Endothelial cell of umbilical vein (primary cell): Measurements from ENCODE around the gene GOLGA1. TPM values are rescaled to one million over a fixed set of nuclear protein-coding genes. Genes with fewer than 3 reads are reported as not detected.

Source experiments
- BruUV-seq: library from RNA; stranded (reverse); fragments of 400-500 nt; replicated peaks from 2 replicates; lab custom pipeline; 2021; lab: Mats Ljungman, UMichigan
- CTCF ChIA-PET: fragments of 300-600, 350-600 bp; sonication (Branson Sonifier 250); formaldehyde crosslinking; loops from one replicate; lab custom pipeline; 2021; ENCODE audit warnings: antibody characterized with exemption, inconsistent platforms; lab: Charles Lee
- POLR2A ChIA-PET: fragments of 300-600, 350-600 bp; sonication (Branson Sonifier 250); formaldehyde crosslinking; loops from one replicate; lab custom pipeline; 2021; ENCODE audit warnings: antibody characterized with exemption, inconsistent platforms; lab: Charles Lee
- DNase-seq: peaks from one replicate; pipeline ENCODE4 v3.0.0-alpha.2; 2011; ENCODE audit warnings: low read depth, low spot score
- FAIRE-seq: peaks from 2 replicates; lab custom pipeline; 2011; peaks lifted over from hg19 to GRCh38; lab: Jason Lieb, UNC
- H2AFZ ChIP-seq: 2 replicates; pipeline ENCODE4 v1.6.0; 2012; ENCODE audit warnings: low read depth, low read length, control low read depth, inconsistent platforms
- H3K27ac ChIP-seq: 2 replicates; pipeline ENCODE4 v1.5.1; 2011; ENCODE audit warnings: low read depth, mild to moderate bottlenecking, control low read depth, low read length, moderate library complexity; ENCODE audit not compliant: insufficient read depth
- H3K27me3 ChIP-seq, 2 experiments: 2 replicates each; pipeline versions ENCODE4 v1.6.0 to v1.6.1; 2011; ENCODE audit warnings: low read length in 2 of 2, mixed read lengths in 1 of 2; ENCODE audit not compliant: control insufficient read depth in 2 of 2, insufficient read depth in 2 of 2
- H3K36me3 ChIP-seq, 2 experiments: 2 replicates in 1 of 2; 3 replicates in 1 of 2; pipeline ENCODE4 v1.5.1; 2011; ENCODE audit warnings: low read length in 2 of 2, mild to moderate bottlenecking in 1 of 2, moderate library complexity in 1 of 2; ENCODE audit not compliant: control insufficient read depth in 2 of 2, insufficient read depth in 2 of 2; ENCODE audit errors: extremely low read depth in 1 of 2
- H3K4me1 ChIP-seq: 3 replicates; pipeline ENCODE4 v1.5.1; 2011; ENCODE audit warnings: mild to moderate bottlenecking, low read length; ENCODE audit not compliant: control insufficient read depth, insufficient read depth; ENCODE audit errors: extremely low read depth
- H3K4me2 ChIP-seq: 2 replicates; pipeline ENCODE4 v1.6.1; 2011; ENCODE audit warnings: low read length, control low read depth, mixed read lengths; ENCODE audit not compliant: insufficient read depth
- H3K4me3 ChIP-seq, 3 experiments: fragments of 200-600 bp in 1 of 3; sonication (generic), shearing (Covaris generic) in 1 of 3; replicated peaks in 1 of 3; 2 replicates each; pipeline ENCODE4 v1.5.1; 2011 to 2016; ENCODE audit warnings: control low read depth in 3 of 3, low read length in 3 of 3, mild to moderate bottlenecking in 2 of 3, inconsistent platforms in 1 of 3, low read depth in 1 of 3, moderate library complexity in 1 of 3; ENCODE audit not compliant: insufficient read depth in 1 of 3
- H3K79me2 ChIP-seq: 2 replicates; pipeline ENCODE4 v1.6.0; 2012; ENCODE audit warnings: low read length, inconsistent platforms; ENCODE audit not compliant: control insufficient read depth, insufficient read depth
- H3K9ac ChIP-seq: replicated peaks from 2 replicates; pipeline ENCODE3; 2011; ENCODE audit warnings: low read length, control low read depth; ENCODE audit not compliant: insufficient read depth; ENCODE audit errors: extremely low read depth
- H3K9me1 ChIP-seq: replicated peaks from 3 replicates; pipeline ENCODE4 v1.6.0; 2011; ENCODE audit warnings: mild to moderate bottlenecking, low read length; ENCODE audit not compliant: control insufficient read depth, insufficient read depth; ENCODE audit errors: extremely low read depth
- H3K9me3 ChIP-seq: replicated peaks from 2 replicates; pipeline ENCODE4 v1.5.1; 2012; ENCODE audit warnings: low read length, inconsistent platforms; ENCODE audit not compliant: control insufficient read depth, insufficient read depth
- H4K20me1 ChIP-seq: replicated peaks from 2 replicates; pipeline ENCODE3; 2011; ENCODE audit warnings: mild to moderate bottlenecking, low read length; ENCODE audit not compliant: control insufficient read depth, insufficient read depth; ENCODE audit errors: extremely low read depth
- EZH2 ChIP-seq: IDR thresholded peaks from 2 replicates; pipeline ENCODE4 v1.6.1; 2012; ENCODE audit warnings: borderline replicate concordance, low read depth, mild to moderate bottlenecking, moderate library complexity, low read length, inconsistent platforms; ENCODE audit not compliant: severe bottlenecking
- FOS ChIP-seq: IDR thresholded peaks from 2 replicates; pipeline ENCODE4 v1.6.1; 2011; ENCODE audit warnings: mild to moderate bottlenecking, low read length, moderate library complexity, borderline replicate concordance; ENCODE audit not compliant: insufficient read depth
- GATA2 ChIP-seq: IDR thresholded peaks from 2 replicates; pipeline ENCODE4 v1.7.0; 2011; ENCODE audit warnings: low read depth, mild to moderate bottlenecking, moderate library complexity, mixed read lengths, low read length; ENCODE audit not compliant: insufficient read length, insufficient read depth
- JUN ChIP-seq: IDR thresholded peaks from 2 replicates; pipeline ENCODE4 v1.6.1; 2011; ENCODE audit warnings: borderline replicate concordance, low read depth; ENCODE audit not compliant: insufficient read length, insufficient read depth
- MYC ChIP-seq: IDR thresholded peaks from one replicate; pipeline ENCODE4 v1.6.1; 2011; ENCODE audit warnings: mild to moderate bottlenecking, low read depth, low read length
- POLR2A ChIP-seq: IDR thresholded peaks from 2 replicates; pipeline ENCODE4 v1.6.1; 2012; ENCODE audit warnings: low read depth, mild to moderate bottlenecking, control low read depth, low read length
- POLR2AphosphoS5 ChIP-seq: IDR thresholded peaks from 2 replicates; pipeline ENCODE4 v1.6.1; 2012; ENCODE audit warnings: low read depth, mild to moderate bottlenecking, control low read depth, low read length, moderate library complexity; ENCODE audit not compliant: insufficient read depth
- dilution Hi-C: fragments of 300-500 bp; cut with MboI; formaldehyde crosslinking; loops from one replicate; pipeline ENCODE4 v1.15.0; 2019; ENCODE audit warnings: low sequenced_read_pairs; ENCODE audit not compliant: extremely low pct_ligation_motif_present
- intact Hi-C: fragments of 100-400 bp; cut with micrococcal nuclease; formaldehyde crosslinking; loops from one replicate; pipeline ENCODE4 v1.10.0; 2022
- polyA plus RNA-seq, 4 experiments: library from polyadenylated mRNA; depleted of rRNA in 3 of 4; stranded (reverse) in 3 of 4; unstranded in 1 of 4; fragments of >200 nt; gene quantifications; 2 replicates each; pipeline versions ENCODE4 v1.2.1 to v1.2.3, GENCODE V29; 2011 to 2012; ENCODE audit warnings: missing spikeins in 1 of 4
- total RNA-seq: library from RNA; stranded (reverse); gene quantifications from 2 replicates; pipeline ENCODE4 v1.2.3, GENCODE V29; 2021
- TF ChIP-seq, protein P1 (sequence below), 2 donors: IDR thresholded peaks; 1 replicate in 1 of 2; 2 replicates in 1 of 2; pipeline ENCODE4 v1.5.1; 2011; ENCODE audit warnings: low read length in 2 of 2, mild to moderate bottlenecking in 2 of 2, moderate library complexity in 2 of 2, control low read depth in 1 of 2, inconsistent platforms in 1 of 2, low read depth in 1 of 2; ENCODE audit not compliant: insufficient read depth in 1 of 2; ENCODE audit errors: extremely low read depth in 1 of 2

GOLGA1 gene
- total and polyA plus RNA-seq, 2 donors (not counting 3 experiments of a cell fraction or from before 2014, with no cell fraction given) = 13.1 to 19.9 TPM

DNA sequence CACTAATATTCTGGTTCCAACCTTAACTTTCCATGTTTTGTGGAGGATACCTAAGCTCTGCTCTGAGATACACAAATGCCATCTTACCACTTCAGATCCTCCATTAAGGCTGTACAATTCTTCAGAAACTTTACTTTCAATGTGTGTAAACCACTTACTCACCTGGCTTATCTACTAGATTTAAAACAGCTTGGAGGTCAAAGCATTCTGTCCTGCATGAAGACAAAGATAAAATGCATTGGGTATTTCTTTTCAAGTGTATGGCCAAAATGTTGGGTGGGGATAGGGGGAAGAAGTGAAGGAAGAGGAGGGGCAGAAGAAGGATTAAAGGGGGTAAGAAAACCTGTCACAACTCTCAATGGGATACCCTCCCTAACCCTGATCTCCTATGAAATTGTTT is 939 bp downstream of the GOLGA1 start:
- POLR2A ChIA-PET = interaction anchor here (0.7 kb wide), 1 partner anchor 10 kb away, joined by 3 read pairs; no protein-coding TSS in a partner anchor
- peaks cover 14% of the 10 kb centered on the region for H3K4me1 ChIP-seq
- BruUV-seq = no TSS peak
- no peaks in the 10 kb centered on the region for H3K9me3 ChIP-seq
- H4K20me1 ChIP-seq = no peaks in the 10 kb centered on the region
- peaks cover 5% of the 10 kb centered on the region for H3K79me2 ChIP-seq
- peak overlapping the region; percentile 98 for H3K9ac ChIP-seq
- TF ChIP-seq FOS = no peak
- TF ChIP-seq GATA2 = no peak
- TF ChIP-seq, protein P1, sequence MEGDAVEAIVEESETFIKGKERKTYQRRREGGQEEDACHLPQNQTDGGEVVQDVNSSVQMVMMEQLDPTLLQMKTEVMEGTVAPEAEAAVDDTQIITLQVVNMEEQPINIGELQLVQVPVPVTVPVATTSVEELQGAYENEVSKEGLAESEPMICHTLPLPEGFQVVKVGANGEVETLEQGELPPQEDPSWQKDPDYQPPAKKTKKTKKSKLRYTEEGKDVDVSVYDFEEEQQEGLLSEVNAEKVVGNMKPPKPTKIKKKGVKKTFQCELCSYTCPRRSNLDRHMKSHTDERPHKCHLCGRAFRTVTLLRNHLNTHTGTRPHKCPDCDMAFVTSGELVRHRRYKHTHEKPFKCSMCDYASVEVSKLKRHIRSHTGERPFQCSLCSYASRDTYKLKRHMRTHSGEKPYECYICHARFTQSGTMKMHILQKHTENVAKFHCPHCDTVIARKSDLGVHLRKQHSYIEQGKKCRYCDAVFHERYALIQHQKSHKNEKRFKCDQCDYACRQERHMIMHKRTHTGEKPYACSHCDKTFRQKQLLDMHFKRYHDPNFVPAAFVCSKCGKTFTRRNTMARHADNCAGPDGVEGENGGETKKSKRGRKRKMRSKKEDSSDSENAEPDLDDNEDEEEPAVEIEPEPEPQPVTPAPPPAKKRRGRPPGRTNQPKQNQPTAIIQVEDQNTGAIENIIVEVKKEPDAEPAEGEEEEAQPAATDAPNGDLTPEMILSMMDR (IDR thresholded peaks at IDR 0.05; ENCODE audit: extremely low read depth in 1 of 2, insufficient read depth in 1 of 2, low read depth in 1 of 2, low read length in 2 of 2) = no peak
- TF ChIP-seq MYC = no peak
- H3K4me2 ChIP-seq = peak overlapping the region; percentile 97
- H2AFZ ChIP-seq = no peak overlapping the region
- intact Hi-C loops = loop anchor here (5.0 kb wide), 3 partner anchors 262 to 302 kb away; partner anchors contain the start of genes HSPA5 and RABEPK
- H3K36me3 ChIP-seq = no peaks in the 10 kb centered on the region
- peak overlapping the region in 2 of 3 experiments; percentile 73 to 98 for H3K4me3 ChIP-seq
- CTCF ChIA-PET = interaction anchor here (0.7 kb wide), 1 partner anchor 37 kb away, joined by 3 read pairs; no protein-coding TSS in a partner anchor
- DNase-seq (no peak), FAIRE-seq (no peak)
- H3K27me3 ChIP-seq = no peaks in the 10 kb centered on the region
- dilution Hi-C loops = no loop called here
- peak overlapping the region; percentile 98 for H3K27ac ChIP-seq
- no peaks in the 10 kb centered on the region for H3K9me1 ChIP-seq

DNA sequence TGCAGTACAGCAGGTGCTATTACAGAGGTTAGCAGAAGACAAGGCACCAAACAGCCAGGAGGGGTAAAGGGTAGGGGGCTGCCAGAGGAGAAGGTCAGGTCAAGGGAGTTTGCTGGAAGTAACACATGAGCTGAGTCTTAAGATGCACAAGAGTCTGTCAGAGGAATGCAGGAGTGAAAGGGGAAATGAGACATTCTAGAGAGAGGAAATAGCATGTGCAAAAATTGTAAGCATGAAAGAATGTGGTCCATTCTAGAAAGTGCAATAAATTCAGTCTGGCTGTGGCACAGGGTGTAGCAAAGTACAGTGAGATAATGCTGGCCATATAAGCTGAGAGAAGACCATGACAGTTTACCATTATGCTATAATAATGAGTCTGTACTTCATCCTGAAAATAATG is 6.6 kb downstream of the GOLGA1 start:
- Histone ChIP-seq H3K36me3 (peaks cover 0 to 2% of the 10 kb centered on the region in 2 experiments), H3K4me3 (no peak overlapping the region), H3K9me1 (no peaks in the 10 kb centered on the region), H3K9ac (no peak overlapping the region), H3K4me1 (peaks cover 18% of the 10 kb centered on the region), H4K20me1 (no peaks in the 10 kb centered on the region), H3K4me2 (peak overlapping the region; percentile 72), H3K27ac (peak overlapping the region; percentile 65), H3K27me3 (no peaks in the 10 kb centered on the region), H3K9me3 (no peaks in the 10 kb centered on the region), H2AFZ (no peak overlapping the region), H3K79me2 (no peaks in the 10 kb centered on the region)
- dilution Hi-C loops = no loop called here
- peak; percentile 84 for FAIRE-seq
- no TSS peak for BruUV-seq
- ChIA-PET POLR2A (no interaction called here), CTCF (interaction anchor here (1.0 to 1.2 kb wide), 3 partner anchors 10 to 41 kb away, joined by 3 to 4 read pairs (median 3); no protein-coding TSS in a partner anchor)
- intact Hi-C loops = no loop called here
- DNase-seq = peak; percentile 78
- TF ChIP-seq, protein P1 (IDR thresholded peaks at IDR 0.05; ENCODE audit: extremely low read depth in 1 of 2, insufficient read depth in 1 of 2, low read depth in 1 of 2, low read length in 2 of 2) = no peak
- TF ChIP-seq GATA2 (no peak), JUN (peak; percentile 80), MYC (no peak), FOS (peak; percentile 57), POLR2A (no peak), POLR2AphosphoS5 (no peak), EZH2 (no peak)
